ENCODE data around the gene OTX2. TPM values are rescaled to one million over a fixed set of nuclear protein-coding genes. Genes with fewer than 3 reads are reported as not detected.

The OTX2 gene
- polyA plus RNA-seq, 3 donors, result not detected

GRCh38 chr14:56812364-56813141 is 2.3 kb upstream of the OTX2 start:
- DNase-seq (ENCODE audit: low read depth in 3 of 3, low spot score in 2 of 3), result no peak

- DNase-seq (ENCODE audit: low read depth in 3 of 3, low spot score in 2 of 3), result no peak
Observed at GRCh38 chr14:56811593-56812363, 1.5 kb upstream of the OTX2 start.

- no peak for DNase-seq (ENCODE audit: low read depth in 3 of 3, low spot score in 2 of 3)
Observed at GRCh38 chr14:56810836-56811592, 735 bp upstream of the OTX2 start.

GRCh38 chr14:56809270-56810146 is 771 bp downstream of the OTX2 start:
- no peak for DNase-seq (ENCODE audit: low read depth in 3 of 3, low spot score in 2 of 3)

- no peak for DNase-seq (ENCODE audit: low read depth in 3 of 3, low spot score in 2 of 3)
Observed at GRCh38 chr14:56808383-56809269, 1.7 kb downstream of the OTX2 start.

- no peak for DNase-seq (ENCODE audit: low read depth in 3 of 3, low spot score in 2 of 3)
Observed at GRCh38 chr14:56808110-56808382, 2.2 kb downstream of the OTX2 start.

GRCh38 chr14:56807386-56808109 is 2.7 kb downstream of the OTX2 start:
- DNase-seq (ENCODE audit: low read depth in 3 of 3, low spot score in 2 of 3), result no peak

- no peak for DNase-seq (ENCODE audit: low read depth in 3 of 3, low spot score in 2 of 3)
Observed at GRCh38 chr14:56806760-56807159, 3.5 kb downstream of the OTX2 start.

GRCh38 chr14:56805992-56806727 is 4.1 kb downstream of the OTX2 start:
- no peak for DNase-seq (ENCODE audit: low read depth in 3 of 3, low spot score in 2 of 3)

- no peak for DNase-seq (ENCODE audit: low read depth in 3 of 3, low spot score in 2 of 3)
Observed at GRCh38 chr14:56805201-56805991, 4.9 kb downstream of the OTX2 start.

GRCh38 chr14:56803816-56804535 is 6.3 kb downstream of the OTX2 start:
- DNase-seq (ENCODE audit: low read depth in 3 of 3, low spot score in 2 of 3), result no peak

GRCh38 chr14:56801920-56802319 is 8.4 kb downstream of the OTX2 start:
- no peak for DNase-seq (ENCODE audit: low read depth in 3 of 3, low spot score in 2 of 3)

GRCh38 chr14:56799343-56799645 is 11.0 kb downstream of the OTX2 start:
- no peak for DNase-seq (ENCODE audit: low read depth in 3 of 3, low spot score in 2 of 3)

GRCh38 chr14:56798447-56799342 is 11.6 kb downstream of the OTX2 start:
- DNase-seq (ENCODE audit: low read depth in 3 of 3, low spot score in 2 of 3), result no peak

GRCh38 chr14:56797569-56798446 is 12.5 kb downstream of the OTX2 start:
- no peak for DNase-seq (ENCODE audit: low read depth in 3 of 3, low spot score in 2 of 3)
